KMS-11 (cell line): ENCODE results near the gene PPP1R14B.

Source experiments
- H2AFZ ChIP-seq: fragments of 200-600 bp; sonication (generic); 2 replicates; pipeline ENCODE4 v1.6.1; 2016; ENCODE audit warnings: antibody characterized with exemption, mixed run types, low read depth
- H3K27ac ChIP-seq: fragments of 200-600 bp; sonication (generic); 2 replicates; pipeline ENCODE4 v1.6.1; 2016; ENCODE audit warnings: mild to moderate bottlenecking, mixed run types
- H3K27me3 ChIP-seq: fragments of 200-600 bp; sonication (generic); 2 replicates; pipeline ENCODE4 v1.6.1; 2017; ENCODE audit warnings: mild to moderate bottlenecking, low read depth, mixed run types, moderate library complexity; ENCODE audit not compliant: insufficient read depth
- H3K36me3 ChIP-seq: fragments of 200-600 bp; sonication (generic); 2 replicates; pipeline ENCODE4 v1.6.1; 2017; ENCODE audit warnings: mild to moderate bottlenecking, mixed run types; ENCODE audit not compliant: insufficient read depth
- H3K4me1 ChIP-seq: fragments of 200-600 bp; sonication (generic); 2 replicates; pipeline ENCODE4 v1.6.1; 2016; ENCODE audit warnings: mild to moderate bottlenecking, low read depth, mixed run types; ENCODE audit not compliant: poor library complexity, severe bottlenecking
- H3K4me2 ChIP-seq: fragments of 200-600 bp; sonication (generic); 2 replicates; pipeline ENCODE4 v1.7.0; 2016; ENCODE audit warnings: mild to moderate bottlenecking, mixed run types
- H3K4me3 ChIP-seq: fragments of 200-600 bp; sonication (generic); IDR thresholded peaks from 2 replicates; pipeline ENCODE4 v1.6.1; 2017; ENCODE audit warnings: low read depth, low read length, mixed read lengths; ENCODE audit not compliant: insufficient read depth
- H3K79me2 ChIP-seq: fragments of 200-600 bp; sonication (generic); 2 replicates; pipeline ENCODE4 v1.6.1; 2016; ENCODE audit warnings: low read depth, mixed run types; ENCODE audit not compliant: insufficient read depth
- H3K9ac ChIP-seq: fragments of 200-600 bp; sonication (generic); 2 replicates; pipeline ENCODE4 v1.6.1; 2016; ENCODE audit warnings: mild to moderate bottlenecking, mixed run types
- H4K20me1 ChIP-seq: fragments of 200-600 bp; sonication (generic); 2 replicates; pipeline ENCODE4 v1.6.1; 2016; ENCODE audit warnings: mild to moderate bottlenecking, mixed run types; ENCODE audit not compliant: insufficient read depth
- CTCF ChIP-seq: fragments of 200-600 bp; sonication (generic); conservative IDR thresholded peaks from 2 replicates; pipeline ENCODE4 v1.6.1; 2017; ENCODE audit warnings: low read depth, mild to moderate bottlenecking, antibody characterized with exemption, low read length, moderate library complexity, mixed read lengths

PPP1R14B gene

GRCh38 chr11:64246871-64247728 is at the start of gene PPP1R14B:
Gene PPP1R14B (minus strand): TSS chr11:64246943. CDS start chr11:64246673, 270 bp downstream.
- 0 out of 2 replicates have a peak, but pooled peaks have one; percentile 17 for TF ChIP-seq CTCF
- no peaks in the 10 kb centered on the region for H3K27me3 ChIP-seq
- peak within 1 kb of the TSS; percentile 68 for H3K27ac ChIP-seq
- H3K4me2 ChIP-seq: peak within 1 kb of the TSS; percentile 100
- H4K20me1 ChIP-seq: no peaks in the 10 kb centered on the region
- H3K79me2 ChIP-seq: peaks cover 26% of the 10 kb centered on the region
- peaks cover 21% of the 10 kb centered on the region for H3K4me1 ChIP-seq
- peak within 1 kb of the TSS; percentile 81 for H3K9ac ChIP-seq
- H3K36me3 ChIP-seq: peaks cover 4% of the 10 kb centered on the region; the same call in 1 of the 2 replicates
- no peak within 1 kb of the TSS for H3K4me3 ChIP-seq
- peak within 1 kb of the TSS; percentile 83 for H2AFZ ChIP-seq

GRCh38 chr11:64296236-64296635 is 49.5 kb upstream of the PPP1R14B start:
- Histone ChIP-seq H3K4me3 (no peak overlapping the region), H4K20me1 (no peaks in the 10 kb centered on the region), H3K4me1 (peaks cover 7% of the 10 kb centered on the region), H3K36me3 (no peaks in the 10 kb centered on the region), H3K4me2 (no peak overlapping the region), H3K9ac (no peak overlapping the region), H2AFZ (no peak overlapping the region), H3K27ac (no peak overlapping the region), H3K27me3 (peaks cover 14% of the 10 kb centered on the region), H3K79me2 (no peaks in the 10 kb centered on the region)
- no peak for TF ChIP-seq CTCF

GRCh38 chr11:64295760-64296159 is 49.0 kb upstream of the PPP1R14B start:
- Histone ChIP-seq H3K9ac (no peak overlapping the region), H2AFZ (no peak overlapping the region), H3K4me2 (no peak overlapping the region), H3K4me3 (no peak overlapping the region), H3K36me3 (no peaks in the 10 kb centered on the region), H3K79me2 (no peaks in the 10 kb centered on the region), H4K20me1 (no peaks in the 10 kb centered on the region), H3K27me3 (peaks cover 13% of the 10 kb centered on the region), H3K27ac (no peak overlapping the region), H3K4me1 (peaks cover 2% of the 10 kb centered on the region)
- no peak for TF ChIP-seq CTCF

GRCh38 chr11:64294774-64295173 is 48.0 kb upstream of the PPP1R14B start:
- no peak overlapping the region for H3K27ac ChIP-seq
- H3K9ac ChIP-seq: no peak overlapping the region
- H3K4me3 ChIP-seq: no peak overlapping the region
- no peaks in the 10 kb centered on the region for H3K79me2 ChIP-seq
- no peak overlapping the region for H2AFZ ChIP-seq
- no peaks in the 10 kb centered on the region for H3K4me1 ChIP-seq
- TF ChIP-seq CTCF: no peak
- H3K4me2 ChIP-seq: no peak overlapping the region
- H3K27me3 ChIP-seq: peaks cover 4% of the 10 kb centered on the region; the same call in 1 of the 2 replicates
- no peaks in the 10 kb centered on the region for H4K20me1 ChIP-seq
- no peaks in the 10 kb centered on the region for H3K36me3 ChIP-seq
